Measurements from ENCODE around the gene TIMM8A. TPM values are rescaled to one million over a fixed set of nuclear protein-coding genes. Genes with fewer than 3 reads are reported as not detected.
"Not testable (repeated sequence)": the region's sequence is repeated elsewhere in the genome, so short reads cannot be mapped to it uniquely, and the experiment has no call there.

The TIMM8A gene
- total RNA-seq, 1 experiment from 2014 or later = 30.9 TPM

DNA sequence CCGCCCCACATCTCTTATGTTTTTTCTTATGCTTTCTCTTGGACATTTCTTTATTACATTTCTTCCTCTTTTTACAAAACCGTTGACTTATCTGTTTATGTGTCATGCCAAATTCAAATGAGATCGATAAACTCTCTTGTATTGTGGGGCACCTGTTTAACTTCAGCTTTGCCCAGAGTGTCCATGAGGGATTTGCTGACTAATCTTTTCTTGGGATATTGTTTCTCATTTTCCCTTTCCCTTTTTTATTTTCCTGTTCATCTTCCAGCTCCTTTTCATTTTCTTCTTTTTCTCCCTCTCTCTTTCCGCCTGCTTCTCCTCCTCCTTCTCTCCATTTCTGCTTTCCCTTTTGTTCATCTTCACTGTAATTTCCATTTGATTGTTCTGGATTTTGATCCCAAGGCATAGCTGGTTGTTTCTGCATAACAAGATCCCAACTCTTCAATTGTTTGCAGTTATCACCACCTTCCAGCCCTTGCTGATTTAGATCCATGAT, 10.7 kb downstream of the TIMM8A start:
- Mint-ChIP-seq H3K27me3 (ENCODE audit: unreplicated experiment) (no peaks in the 10 kb centered on the region), H3K9me3 (ENCODE audit: low read depth, unreplicated experiment) (peaks cover 2% of the 10 kb centered on the region), H3K4me3 (ENCODE audit: low read depth, unreplicated experiment) (no peak overlapping the region), H3K36me3 (ENCODE audit: insufficient read depth, unreplicated experiment) (no peaks in the 10 kb centered on the region), H3K27ac (ENCODE audit: unreplicated experiment) (no peak overlapping the region), H3K4me1 (ENCODE audit: low read depth, unreplicated experiment) (peaks cover 7% of the 10 kb centered on the region)
- no peak for DNase-seq
- CTCF ChIA-PET = no interaction called here
- no TSS peak for BruUV-seq (replicated peaks)
- TF ChIP-seq, protein P1, sequence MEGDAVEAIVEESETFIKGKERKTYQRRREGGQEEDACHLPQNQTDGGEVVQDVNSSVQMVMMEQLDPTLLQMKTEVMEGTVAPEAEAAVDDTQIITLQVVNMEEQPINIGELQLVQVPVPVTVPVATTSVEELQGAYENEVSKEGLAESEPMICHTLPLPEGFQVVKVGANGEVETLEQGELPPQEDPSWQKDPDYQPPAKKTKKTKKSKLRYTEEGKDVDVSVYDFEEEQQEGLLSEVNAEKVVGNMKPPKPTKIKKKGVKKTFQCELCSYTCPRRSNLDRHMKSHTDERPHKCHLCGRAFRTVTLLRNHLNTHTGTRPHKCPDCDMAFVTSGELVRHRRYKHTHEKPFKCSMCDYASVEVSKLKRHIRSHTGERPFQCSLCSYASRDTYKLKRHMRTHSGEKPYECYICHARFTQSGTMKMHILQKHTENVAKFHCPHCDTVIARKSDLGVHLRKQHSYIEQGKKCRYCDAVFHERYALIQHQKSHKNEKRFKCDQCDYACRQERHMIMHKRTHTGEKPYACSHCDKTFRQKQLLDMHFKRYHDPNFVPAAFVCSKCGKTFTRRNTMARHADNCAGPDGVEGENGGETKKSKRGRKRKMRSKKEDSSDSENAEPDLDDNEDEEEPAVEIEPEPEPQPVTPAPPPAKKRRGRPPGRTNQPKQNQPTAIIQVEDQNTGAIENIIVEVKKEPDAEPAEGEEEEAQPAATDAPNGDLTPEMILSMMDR (IDR thresholded peaks at IDR 0.05; ENCODE audit: unreplicated experiment) = no peak
- intact Hi-C loops (cut with micrococcal nuclease; ENCODE audit: unreplicated experiment) = no loop called here

DNA sequence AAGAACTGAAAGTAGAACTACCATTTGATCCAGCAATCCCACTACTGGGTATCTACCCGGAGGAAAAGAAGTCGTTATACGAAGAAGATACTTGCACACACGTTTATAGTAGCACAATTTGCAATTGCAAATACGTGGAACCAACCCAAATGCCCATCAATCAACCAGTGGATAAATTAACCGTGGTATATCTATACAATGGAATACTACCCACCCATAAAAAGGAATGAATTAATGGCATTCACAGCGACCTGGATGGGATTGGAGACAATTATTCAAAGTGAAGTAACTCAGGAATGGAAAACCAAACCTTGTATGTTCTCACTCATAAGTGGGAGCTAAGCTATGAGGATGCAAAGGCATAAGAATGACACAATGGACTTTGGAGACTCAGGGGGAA, 14.2 kb downstream of the TIMM8A start:
- H3K36me3 Mint-ChIP-seq (ENCODE audit: insufficient read depth, unreplicated experiment); intact Hi-C loops (cut with micrococcal nuclease; ENCODE audit: unreplicated experiment); H3K4me3 Mint-ChIP-seq (ENCODE audit: low read depth, unreplicated experiment); H3K27me3 Mint-ChIP-seq (ENCODE audit: unreplicated experiment); DNase-seq; H3K9me3 Mint-ChIP-seq (ENCODE audit: low read depth, unreplicated experiment); H3K27ac Mint-ChIP-seq (ENCODE audit: unreplicated experiment); CTCF ChIA-PET; BruUV-seq (replicated peaks); H3K4me1 Mint-ChIP-seq (ENCODE audit: low read depth, unreplicated experiment): not testable (repeated sequence)

DNA sequence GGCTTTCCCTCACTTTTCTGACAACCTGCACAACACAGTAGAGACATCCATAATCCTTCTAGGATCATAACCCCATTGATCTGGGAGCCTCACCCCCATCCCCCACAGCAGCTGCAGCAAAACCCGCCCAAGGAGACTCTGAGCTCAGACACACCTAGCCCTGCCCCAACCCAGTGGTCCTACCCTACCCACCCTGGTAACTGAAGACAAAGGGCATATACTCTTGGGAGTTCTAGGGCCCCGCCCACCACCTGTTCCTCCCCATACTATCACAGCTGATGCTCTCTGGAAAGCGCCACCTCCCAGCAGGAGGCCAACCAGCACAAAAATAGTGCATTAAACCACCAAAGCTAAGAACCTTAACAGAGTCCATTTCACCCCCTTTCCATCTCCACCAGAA, 21.9 kb downstream of the TIMM8A start:
- H3K9me3 Mint-ChIP-seq (ENCODE audit: low read depth, unreplicated experiment); H3K4me1 Mint-ChIP-seq (ENCODE audit: low read depth, unreplicated experiment); DNase-seq; intact Hi-C loops (cut with micrococcal nuclease; ENCODE audit: unreplicated experiment); CTCF ChIA-PET; H3K27me3 Mint-ChIP-seq (ENCODE audit: unreplicated experiment); H3K36me3 Mint-ChIP-seq (ENCODE audit: insufficient read depth, unreplicated experiment); H3K27ac Mint-ChIP-seq (ENCODE audit: unreplicated experiment); BruUV-seq (replicated peaks); H3K4me3 Mint-ChIP-seq (ENCODE audit: low read depth, unreplicated experiment): not testable (repeated sequence)

DNA sequence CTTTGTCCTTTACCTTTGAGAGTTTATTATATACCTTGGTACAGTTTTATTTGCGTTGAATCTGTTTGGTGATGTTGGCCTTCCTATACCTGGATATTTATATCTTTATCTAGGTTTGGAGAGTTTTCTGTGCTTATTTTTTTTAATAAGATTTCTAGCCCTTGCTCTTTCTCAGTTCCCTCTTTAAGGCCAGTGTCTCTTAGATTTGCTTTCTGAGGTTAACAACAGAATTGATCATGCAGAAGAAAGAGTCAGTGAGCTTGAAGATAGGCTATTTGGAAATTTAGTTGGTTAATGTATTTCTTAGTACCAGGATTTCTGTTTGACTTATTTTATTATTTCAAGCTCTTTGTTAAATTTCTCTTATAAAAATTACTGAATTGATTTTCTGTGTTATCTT, 44.8 kb downstream of the TIMM8A start:
- TF ChIP-seq, protein P1 (IDR thresholded peaks at IDR 0.05; ENCODE audit: unreplicated experiment) = no peak
- H3K4me1 Mint-ChIP-seq (ENCODE audit: low read depth, unreplicated experiment) = no peaks in the 10 kb centered on the region
- BruUV-seq (replicated peaks) = no TSS peak
- CTCF ChIA-PET = no interaction called here
- DNase-seq = no peak
- H3K27me3 Mint-ChIP-seq (ENCODE audit: unreplicated experiment) = no peaks in the 10 kb centered on the region
- H3K27ac Mint-ChIP-seq (ENCODE audit: unreplicated experiment) = no peak overlapping the region
- no peak overlapping the region for H3K4me3 Mint-ChIP-seq (ENCODE audit: low read depth, unreplicated experiment)
- no peaks in the 10 kb centered on the region for H3K9me3 Mint-ChIP-seq (ENCODE audit: low read depth, unreplicated experiment)
- H3K36me3 Mint-ChIP-seq (ENCODE audit: insufficient read depth, unreplicated experiment) = no peaks in the 10 kb centered on the region
- intact Hi-C loops (cut with micrococcal nuclease; ENCODE audit: unreplicated experiment) = no loop called here

Other genes with a start within 250 kb of the TIMM8A start
- 0.39 and 0.66 TPM in 2 replicates for gene DRP2, start 129.0 kb downstream of the TIMM8A start, total RNA-seq (2022)
- 0.15 TPM in 1 of 2 replicates, not detected in the other for gene TAF7L, start 57.4 kb downstream of the TIMM8A start, total RNA-seq (2022)
- not detected in 2 replicates for gene BTK, start 37.4 kb upstream of the TIMM8A start, total RNA-seq (2022)
- gene RPL36A, start 42.3 kb upstream of the TIMM8A start, total RNA-seq (2022) = 238 and 239 TPM in 2 replicates
- gene GLA, start 59.2 kb upstream of the TIMM8A start, total RNA-seq (2022) = 61.2 and 63.6 TPM in 2 replicates
- 71.8 and 74.2 TPM in 2 replicates for gene HNRNPH2, start 59.5 kb upstream of the TIMM8A start, total RNA-seq (2022)
- 1.5 and 1.8 TPM in 2 replicates for gene ARMCX4, start 136.7 kb upstream of the TIMM8A start, total RNA-seq (2022)
- gene ARMCX1, start 201.8 kb upstream of the TIMM8A start, total RNA-seq (2022) = 0.92 and 1.1 TPM in 2 replicates

Data from Calu3 (cell line).